Fibroblast of lung (primary cell): Measurements from ENCODE around the gene TCAIM. TPM values are rescaled to one million over a fixed set of nuclear protein-coding genes. Genes with fewer than 3 reads are reported as not detected.

ENCODE experiments used
- DNase-seq, 2 donors: peaks; one replicate each; pipeline versions ENCODE4 v3.0.0 to v3.0.0-alpha.2; 2010; ENCODE audit warnings: low read depth in 2 of 2
- H2AFZ ChIP-seq: 2 replicates; pipeline ENCODE4 v1.5.1; 2012; ENCODE audit warnings: low read length, control low read depth, inconsistent platforms
- H3K27ac ChIP-seq: 2 replicates; pipeline ENCODE4 v1.5.1; 2011; ENCODE audit warnings: low read length, control low read depth; ENCODE audit not compliant: insufficient read depth
- H3K27me3 ChIP-seq: 2 replicates; pipeline ENCODE4 v1.5.1; 2011; ENCODE audit warnings: mild to moderate bottlenecking, low read length; ENCODE audit not compliant: control insufficient read depth, insufficient read depth
- H3K36me3 ChIP-seq: 2 replicates; pipeline ENCODE4 v1.5.1; 2011; ENCODE audit warnings: low read length; ENCODE audit not compliant: control insufficient read depth, insufficient read depth
- H3K4me1 ChIP-seq: 2 replicates; pipeline ENCODE4 v1.5.1; 2011; ENCODE audit warnings: low read length; ENCODE audit not compliant: control insufficient read depth, insufficient read depth; ENCODE audit errors: extremely low read depth
- H3K4me2 ChIP-seq: 2 replicates; pipeline ENCODE4 v1.5.1; 2011; ENCODE audit warnings: low read length, control low read depth; ENCODE audit not compliant: insufficient read depth; ENCODE audit errors: extremely low read depth
- H3K4me3 ChIP-seq, 4 experiments: fragments of 200-600 bp in 1 of 4; sonication (generic) in 1 of 4; replicated peaks in 1 of 4; 2 replicates each; pipeline ENCODE4 v1.5.1; 2011 to 2016; ENCODE audit warnings: low read length in 4 of 4, low read depth in 3 of 4, mild to moderate bottlenecking in 3 of 4, control low read depth in 2 of 4, inconsistent platforms in 1 of 4, mixed read lengths in 1 of 4; ENCODE audit not compliant: insufficient read depth in 1 of 4; ENCODE audit errors: control extremely low read depth in 1 of 4
- H3K79me2 ChIP-seq: 2 replicates; pipeline ENCODE4 v1.5.1; 2012; ENCODE audit warnings: mild to moderate bottlenecking, low read length, inconsistent platforms; ENCODE audit not compliant: control insufficient read depth, insufficient read depth
- H3K9ac ChIP-seq: 2 replicates; pipeline ENCODE4 v1.5.1; 2011; ENCODE audit warnings: mild to moderate bottlenecking, low read length, control low read depth; ENCODE audit not compliant: insufficient read depth
- H3K9me3 ChIP-seq: 2 replicates; pipeline ENCODE4 v1.5.1; 2012; ENCODE audit warnings: low read depth, low read length; ENCODE audit not compliant: control insufficient read depth, insufficient read depth
- H4K20me1 ChIP-seq: 2 replicates; pipeline ENCODE4 v1.5.1; 2011; ENCODE audit warnings: low read length; ENCODE audit not compliant: control insufficient read depth, insufficient read depth; ENCODE audit errors: extremely low read depth
- EZH2 ChIP-seq: IDR thresholded peaks from 2 replicates; pipeline ENCODE4 v1.5.1; 2012; ENCODE audit warnings: low read length, control low read depth, mild to moderate bottlenecking; ENCODE audit errors: missing control alignments
- polyA plus RNA-seq, 2 donors: library from polyadenylated mRNA; depleted of rRNA in 1 of 2; stranded (reverse) in 1 of 2; unstranded in 1 of 2; fragments of >200 nt; gene quantifications; 2 replicates each; pipeline ENCODE4 v1.2.1, GENCODE V29; 2011 to 2012; ENCODE audit warnings: missing spikeins in 1 of 2
- total RNA-seq: library from RNA; depleted of rRNA; stranded (reverse); fragments of >200 nt; gene quantifications from 2 replicates; pipeline ENCODE4 v1.2.1, GENCODE V29; 2014
- TF ChIP-seq, protein P1 (sequence below), 2 donors: IDR thresholded peaks in 1 of 2; conservative IDR thresholded peaks in 1 of 2; 1 replicate in 1 of 2; 2 replicates in 1 of 2; pipeline ENCODE4 v1.5.1; 2011 to 2012; ENCODE audit warnings: low read length in 2 of 2, control low read depth in 1 of 2, inconsistent platforms in 1 of 2, low read depth in 1 of 2, mild to moderate bottlenecking in 1 of 2

Gene TCAIM
- total and polyA plus RNA-seq, 2 donors (not counting 1 experiment from before 2014, with no cell fraction given): 29.8 to 46.6 TPM

DNA sequence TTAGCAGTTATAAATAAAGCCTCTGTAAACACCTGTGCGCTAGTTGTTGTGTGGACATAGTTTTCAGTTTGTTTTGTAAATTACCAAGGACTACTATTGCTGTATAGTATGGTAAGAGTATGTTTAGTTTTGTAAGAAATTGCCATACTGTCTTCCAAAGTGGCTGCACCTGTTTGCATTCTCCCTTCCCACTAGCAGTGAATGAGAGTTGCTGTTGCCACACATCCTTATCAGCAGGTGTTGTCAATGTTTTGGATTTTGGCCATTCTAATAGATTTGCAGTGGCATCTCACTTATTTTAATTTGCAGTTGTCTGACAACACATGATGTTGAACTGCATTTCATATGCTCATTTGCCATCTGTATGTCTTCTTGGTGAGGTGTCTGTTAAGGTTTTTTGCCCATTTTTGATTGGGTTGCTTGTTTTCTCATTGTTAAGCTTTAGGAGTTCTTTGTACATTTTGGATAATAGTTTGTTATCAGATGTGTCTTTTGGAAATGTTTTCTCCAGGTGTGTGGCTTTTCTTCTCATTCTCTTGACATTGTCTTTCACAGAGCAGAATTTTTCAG is 14.9 kb downstream of the TCAIM start:
- H3K4me2 ChIP-seq: no peak overlapping the region
- no peak overlapping the region for H3K4me3 ChIP-seq
- peaks cover 3% of the 10 kb centered on the region for H3K4me1 ChIP-seq
- no peaks in the 10 kb centered on the region for H4K20me1 ChIP-seq
- no peak overlapping the region for H2AFZ ChIP-seq
- no peaks in the 10 kb centered on the region for H3K36me3 ChIP-seq
- no peaks in the 10 kb centered on the region for H3K9me3 ChIP-seq
- no peaks in the 10 kb centered on the region for H3K79me2 ChIP-seq
- H3K9ac ChIP-seq: no peak overlapping the region
- no peak overlapping the region for H3K27ac ChIP-seq
- TF ChIP-seq EZH2: no peak
- TF ChIP-seq, protein P1, sequence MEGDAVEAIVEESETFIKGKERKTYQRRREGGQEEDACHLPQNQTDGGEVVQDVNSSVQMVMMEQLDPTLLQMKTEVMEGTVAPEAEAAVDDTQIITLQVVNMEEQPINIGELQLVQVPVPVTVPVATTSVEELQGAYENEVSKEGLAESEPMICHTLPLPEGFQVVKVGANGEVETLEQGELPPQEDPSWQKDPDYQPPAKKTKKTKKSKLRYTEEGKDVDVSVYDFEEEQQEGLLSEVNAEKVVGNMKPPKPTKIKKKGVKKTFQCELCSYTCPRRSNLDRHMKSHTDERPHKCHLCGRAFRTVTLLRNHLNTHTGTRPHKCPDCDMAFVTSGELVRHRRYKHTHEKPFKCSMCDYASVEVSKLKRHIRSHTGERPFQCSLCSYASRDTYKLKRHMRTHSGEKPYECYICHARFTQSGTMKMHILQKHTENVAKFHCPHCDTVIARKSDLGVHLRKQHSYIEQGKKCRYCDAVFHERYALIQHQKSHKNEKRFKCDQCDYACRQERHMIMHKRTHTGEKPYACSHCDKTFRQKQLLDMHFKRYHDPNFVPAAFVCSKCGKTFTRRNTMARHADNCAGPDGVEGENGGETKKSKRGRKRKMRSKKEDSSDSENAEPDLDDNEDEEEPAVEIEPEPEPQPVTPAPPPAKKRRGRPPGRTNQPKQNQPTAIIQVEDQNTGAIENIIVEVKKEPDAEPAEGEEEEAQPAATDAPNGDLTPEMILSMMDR (conservative IDR thresholded peaks at IDR 0.05 in 1 of 2, IDR thresholded peaks at IDR 0.05 in 1 of 2; ENCODE audit: low read depth in 1 of 2, low read length in 2 of 2): no peak
- no peak for DNase-seq
- H3K27me3 ChIP-seq: no peaks in the 10 kb centered on the region

DNA sequence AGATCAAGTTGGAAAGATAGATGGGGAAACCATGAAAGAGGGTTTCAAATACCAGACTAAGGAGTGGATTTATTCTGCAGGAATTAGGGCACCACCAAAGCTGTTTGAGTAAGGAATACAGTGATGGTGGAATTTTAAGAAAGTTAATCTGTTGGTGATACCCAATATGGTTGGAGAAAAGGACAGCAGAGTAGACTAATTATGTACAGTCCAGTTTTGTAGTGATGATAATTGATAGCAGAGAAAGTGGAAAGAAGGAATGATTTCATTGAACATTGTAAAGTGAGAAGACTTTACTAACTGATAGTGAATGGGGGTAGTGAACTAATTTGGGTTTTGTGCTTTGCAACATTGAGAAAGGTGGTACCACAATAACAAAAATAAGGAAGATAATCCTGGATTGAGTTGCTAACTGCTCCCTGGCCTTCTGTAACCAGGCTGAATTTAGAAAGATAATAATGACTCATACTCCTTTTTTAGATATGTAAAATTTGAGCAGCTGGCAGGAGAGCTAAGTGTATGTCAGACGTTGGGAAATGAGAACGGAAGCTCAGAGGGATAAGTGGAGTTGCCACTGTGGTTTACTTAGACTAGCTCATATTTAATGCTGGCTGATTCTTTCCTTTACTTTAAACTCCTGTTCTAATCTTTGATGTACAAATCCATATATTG is 16.9 kb downstream of the TCAIM start:
- H3K4me3 ChIP-seq: no peak overlapping the region
- no peaks in the 10 kb centered on the region for H4K20me1 ChIP-seq
- no peak overlapping the region for H2AFZ ChIP-seq
- H3K4me1 ChIP-seq: peaks cover 3% of the 10 kb centered on the region
- peak; percentile 88 to 91 for DNase-seq
- H3K27ac ChIP-seq: no peak overlapping the region
- TF ChIP-seq, protein P1 (conservative IDR thresholded peaks at IDR 0.05 in 1 of 2, IDR thresholded peaks at IDR 0.05 in 1 of 2; ENCODE audit: low read depth in 1 of 2, low read length in 2 of 2): no peak
- H3K79me2 ChIP-seq: no peaks in the 10 kb centered on the region
- no peak overlapping the region for H3K4me2 ChIP-seq
- no peaks in the 10 kb centered on the region for H3K36me3 ChIP-seq
- no peaks in the 10 kb centered on the region for H3K9me3 ChIP-seq
- no peak overlapping the region for H3K9ac ChIP-seq
- H3K27me3 ChIP-seq: no peaks in the 10 kb centered on the region

DNA sequence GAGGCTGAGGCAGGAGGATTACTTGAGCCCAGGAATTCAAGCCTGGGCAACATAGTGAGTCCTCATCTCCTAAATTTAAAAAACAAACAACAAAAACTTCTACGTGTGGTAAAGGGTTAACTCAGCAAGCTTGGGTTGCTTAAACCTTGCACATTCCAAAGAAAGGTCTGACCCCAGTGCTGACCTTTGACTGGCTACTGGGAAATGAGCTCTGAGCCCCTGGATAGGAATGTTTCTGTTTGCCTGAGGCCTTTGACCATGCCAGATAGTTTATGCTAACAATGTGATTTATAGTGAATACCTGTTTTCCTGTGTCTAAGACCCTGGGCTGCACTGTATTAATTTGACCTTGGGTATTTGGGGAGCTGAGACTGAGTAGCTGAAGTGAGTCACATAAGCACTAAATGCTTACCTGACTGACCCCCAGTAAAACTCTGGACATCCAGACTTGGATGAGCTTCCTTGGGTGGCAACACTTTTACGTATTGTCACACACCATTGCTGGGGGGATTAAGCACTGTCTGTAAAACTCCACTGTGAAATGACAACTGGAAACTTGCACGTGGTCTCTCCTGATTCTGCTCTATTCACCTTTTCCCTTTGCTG is 20.7 kb downstream of the TCAIM start:
- H2AFZ ChIP-seq: no peak overlapping the region
- no peaks in the 10 kb centered on the region for H3K27me3 ChIP-seq
- no peak for DNase-seq
- no peaks in the 10 kb centered on the region for H4K20me1 ChIP-seq
- TF ChIP-seq, protein P1 (conservative IDR thresholded peaks at IDR 0.05 in 1 of 2, IDR thresholded peaks at IDR 0.05 in 1 of 2; ENCODE audit: low read depth in 1 of 2, low read length in 2 of 2): no peak
- TF ChIP-seq EZH2: no peak
- H3K4me1 ChIP-seq: peaks cover 3% of the 10 kb centered on the region
- no peaks in the 10 kb centered on the region for H3K36me3 ChIP-seq
- H3K79me2 ChIP-seq: no peaks in the 10 kb centered on the region
- no peak overlapping the region for H3K4me2 ChIP-seq
- no peaks in the 10 kb centered on the region for H3K9me3 ChIP-seq
- H3K27ac ChIP-seq: no peak overlapping the region
- no peak overlapping the region for H3K4me3 ChIP-seq
- no peak overlapping the region for H3K9ac ChIP-seq
